GM18526 (cell line): ENCODE data around the gene LARP6.

Source experiments
- POLR2A ChIP-seq: IDR thresholded peaks from 3 replicates; pipeline ENCODE4 v1.6.1; 2011; ENCODE audit not compliant: insufficient read length; ENCODE audit errors: extremely low read depth

Gene LARP6

DNA sequence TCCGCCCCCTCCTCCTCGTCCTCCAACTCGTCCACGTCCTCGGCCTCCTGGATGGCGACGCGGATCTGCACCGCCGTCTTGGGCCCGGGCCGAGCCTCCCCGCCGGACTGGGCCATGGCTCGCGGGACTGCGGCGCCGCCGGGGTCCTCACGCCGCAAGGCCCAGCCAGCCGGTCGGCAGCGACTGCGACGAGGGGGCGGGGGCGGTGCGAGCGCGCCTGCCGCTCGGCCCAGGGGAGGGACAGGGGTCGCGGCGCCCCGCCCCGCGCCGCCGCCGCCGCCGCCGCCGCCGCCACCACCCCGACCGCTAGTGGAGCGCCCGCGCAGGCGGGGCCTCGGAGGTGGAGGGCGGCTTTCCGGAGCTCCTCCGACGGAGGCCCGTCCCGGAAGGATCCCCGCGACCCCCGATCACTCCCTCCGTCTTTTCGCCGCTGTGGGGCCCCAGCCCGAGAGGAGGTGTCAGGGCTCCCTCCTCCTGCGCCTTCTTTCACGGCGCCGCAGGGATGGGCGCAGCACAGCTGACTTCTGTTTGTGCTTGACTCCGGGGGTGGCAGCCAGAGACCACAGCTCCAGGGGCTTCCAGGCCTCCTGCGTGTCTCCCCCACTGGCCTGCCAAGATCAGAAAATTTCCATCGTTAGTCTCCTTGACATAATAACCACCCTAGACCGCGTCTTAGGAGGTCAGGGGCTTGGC lies at the start of gene LARP6:
Gene LARP6, minus strand, starts transcription at position 185 of the 693 bp plus-strand sequence. Its CDS starts 69 bp downstream, at position 116.
- no peak for TF ChIP-seq POLR2A

DNA sequence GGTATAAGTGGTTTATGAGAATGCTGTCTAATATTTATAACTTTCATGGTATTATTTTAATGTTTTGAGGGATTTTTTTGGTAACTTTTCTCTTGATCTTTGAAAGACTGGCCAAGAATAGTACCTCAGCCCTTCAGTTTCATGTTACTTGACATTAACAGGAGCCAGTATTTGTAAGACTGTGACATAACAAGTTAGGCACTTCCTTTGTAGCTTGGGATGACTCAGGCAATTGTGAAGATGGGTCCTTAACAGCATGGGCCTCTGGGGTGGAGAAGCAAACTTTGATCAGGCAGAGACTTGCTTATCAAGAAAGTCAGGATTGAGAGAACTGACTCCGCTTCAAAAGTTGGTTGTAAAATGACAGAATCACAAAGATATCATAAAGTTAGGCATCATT lies 48.1 kb upstream of the LARP6 start:
- TF ChIP-seq POLR2A = no peak

DNA sequence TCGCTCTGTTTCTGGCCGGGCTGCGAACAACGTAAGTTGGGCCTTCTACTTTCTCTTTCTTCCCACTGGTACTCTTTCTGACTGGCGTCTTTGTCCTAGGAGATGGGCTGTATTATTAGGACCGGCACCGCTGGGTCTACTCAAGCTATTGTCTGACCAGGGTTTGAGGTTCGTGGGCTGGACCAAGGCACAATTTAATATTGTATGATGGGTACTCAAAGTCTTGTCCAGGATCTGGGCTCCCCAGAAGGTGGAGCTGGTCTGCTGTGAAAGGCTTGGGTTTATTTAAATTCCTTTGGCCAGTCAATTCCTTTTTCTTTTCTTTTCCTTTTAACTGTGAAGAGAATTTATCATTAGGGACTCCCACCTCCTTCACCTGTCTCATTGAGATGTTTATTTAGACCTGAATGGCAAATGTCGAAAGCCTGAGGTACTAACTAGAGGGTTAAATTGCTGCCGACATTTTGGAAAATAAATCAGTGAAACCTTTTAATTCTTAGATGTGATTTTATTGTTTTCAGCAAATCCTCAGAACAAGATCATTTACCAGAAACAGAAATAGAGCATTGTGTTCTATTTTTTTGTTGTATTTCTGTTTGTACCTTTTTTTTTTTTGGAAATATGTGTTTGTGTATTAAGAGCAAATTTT lies 39.1 kb upstream of the LARP6 start:
- TF ChIP-seq POLR2A = no peak

DNA sequence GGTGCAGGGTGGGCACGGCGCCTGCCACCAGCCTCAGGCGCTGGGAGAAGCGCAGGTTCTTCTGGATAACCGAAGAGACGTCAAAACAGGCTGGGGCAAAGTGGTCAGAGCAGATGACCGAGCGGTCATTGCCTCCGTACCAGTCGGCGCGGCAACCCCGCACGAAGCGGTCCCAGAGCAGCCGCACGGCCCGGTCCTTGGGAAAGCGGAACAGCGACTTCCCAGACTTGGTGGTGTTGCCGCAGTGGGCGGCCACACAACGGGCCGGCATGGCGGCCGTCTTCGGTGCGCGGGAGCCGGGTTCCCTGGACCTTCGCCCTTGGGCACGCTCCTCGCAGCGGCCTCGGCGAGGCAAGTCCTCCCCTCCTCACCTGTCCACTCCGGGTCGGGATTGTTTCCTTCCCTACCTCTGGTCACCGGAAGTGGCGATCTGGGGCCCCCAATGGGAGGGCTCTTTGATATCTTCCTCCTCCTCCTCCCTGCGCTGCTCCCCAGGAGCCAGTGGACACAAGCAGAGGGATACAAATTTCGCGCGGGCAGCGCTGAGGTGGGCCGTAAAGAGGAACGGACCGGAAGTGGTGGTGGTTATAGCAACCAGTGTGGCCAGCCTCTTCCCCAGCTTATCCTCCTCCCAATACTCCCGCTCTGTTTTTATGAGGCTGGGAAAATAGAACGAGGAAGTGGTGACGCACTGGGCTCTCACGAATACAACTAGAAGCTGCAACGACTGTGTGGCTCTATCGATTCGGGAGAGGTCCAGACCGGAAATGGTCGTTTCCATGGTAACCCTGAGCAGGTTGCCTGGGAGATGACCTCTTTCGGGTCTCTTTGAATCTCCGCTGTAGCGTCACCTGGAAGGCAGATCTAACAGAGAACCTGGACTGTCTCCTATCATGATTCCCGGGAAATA lies 38.3 kb upstream of the LARP6 start, which contains the start of the genes LRRC49 and THAP10:
Gene LRRC49, plus strand, starts transcription at position 825 of the 910 bp plus-strand sequence. Its CDS starts 69 bp downstream, at position 894.
Gene THAP10, minus strand, starts transcription at position 432 of the 910 bp plus-strand sequence. Its CDS starts 161 bp downstream, at position 271.
- TF ChIP-seq POLR2A = no peak

DNA sequence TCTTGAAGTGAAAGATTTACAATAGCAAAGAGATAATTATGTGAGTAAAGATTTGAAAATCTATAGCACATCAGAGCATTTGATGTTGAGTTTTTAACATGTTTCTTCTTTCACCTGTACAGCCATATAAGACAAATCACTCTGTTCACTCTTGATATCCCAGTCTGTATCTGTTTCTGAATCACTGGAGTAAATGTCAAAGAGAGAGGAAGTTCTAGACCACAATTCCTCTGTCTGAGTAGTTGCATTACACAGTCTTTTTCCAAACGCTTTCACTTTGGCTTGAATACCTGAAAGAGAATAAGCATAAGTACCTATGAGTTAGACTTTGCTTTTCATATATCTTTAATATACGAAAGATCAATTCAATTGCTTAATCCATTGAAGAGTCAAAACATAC lies 28.4 kb upstream of the LARP6 start:
- no peak for TF ChIP-seq POLR2A

DNA sequence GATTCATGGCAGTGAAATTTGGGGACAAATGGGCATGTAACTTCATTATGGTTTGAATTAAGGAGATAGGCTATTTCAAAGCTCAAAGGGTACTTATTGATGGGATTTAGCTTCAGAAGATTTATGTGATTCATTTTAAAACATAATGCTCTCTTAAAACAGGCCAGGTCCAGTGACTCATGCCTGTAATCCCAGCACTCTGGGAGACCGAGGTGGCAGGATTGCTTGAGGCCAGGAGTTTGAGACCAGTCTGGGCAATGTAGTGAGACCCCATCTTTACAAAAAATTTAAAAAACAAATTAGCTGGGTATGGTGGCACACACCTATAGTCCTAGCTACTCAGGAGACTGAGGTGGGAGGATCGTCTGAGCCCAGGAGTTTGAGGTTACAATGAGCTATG lies 26.8 kb upstream of the LARP6 start:
- TF ChIP-seq POLR2A = no peak

DNA sequence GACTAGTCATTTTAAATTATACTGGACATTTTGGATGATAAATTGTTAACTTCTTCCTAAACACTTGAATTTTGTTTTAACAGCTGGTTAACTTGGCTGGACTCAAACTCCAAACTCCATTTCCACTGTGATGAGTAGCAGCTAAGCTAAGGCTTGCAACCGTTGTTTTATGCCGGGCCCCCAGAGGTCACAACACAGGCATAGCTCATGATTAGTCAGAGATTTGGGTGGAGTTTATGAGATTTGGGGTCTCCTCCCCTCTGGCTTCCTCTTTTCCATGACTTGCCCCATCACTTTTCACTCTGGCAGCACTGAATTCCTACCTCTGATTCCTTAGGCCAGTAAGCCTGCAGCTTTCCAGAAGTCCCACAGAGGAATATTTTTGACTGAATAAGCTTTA lies 25.4 kb upstream of the LARP6 start:
- TF ChIP-seq POLR2A = no peak

DNA sequence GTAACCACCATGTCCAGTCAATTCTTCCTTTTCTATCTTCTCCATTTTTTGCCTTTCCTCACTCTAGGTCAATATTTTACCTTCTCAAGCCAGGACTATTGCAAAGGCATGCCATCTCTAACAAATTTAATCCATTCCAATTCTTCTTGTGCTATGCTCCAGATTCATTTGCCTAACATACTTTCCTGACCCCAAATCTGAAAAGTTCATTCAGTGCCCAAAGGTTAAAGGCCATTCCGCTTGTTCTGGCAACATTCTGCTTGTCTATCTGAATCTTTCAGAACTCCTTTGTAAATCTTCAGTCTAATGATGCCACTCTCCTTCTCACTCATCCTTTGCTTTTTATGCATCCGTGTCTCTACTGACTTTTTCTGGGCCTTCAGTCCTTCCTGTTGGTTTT lies 22.7 kb upstream of the LARP6 start:
- TF ChIP-seq POLR2A = no peak

DNA sequence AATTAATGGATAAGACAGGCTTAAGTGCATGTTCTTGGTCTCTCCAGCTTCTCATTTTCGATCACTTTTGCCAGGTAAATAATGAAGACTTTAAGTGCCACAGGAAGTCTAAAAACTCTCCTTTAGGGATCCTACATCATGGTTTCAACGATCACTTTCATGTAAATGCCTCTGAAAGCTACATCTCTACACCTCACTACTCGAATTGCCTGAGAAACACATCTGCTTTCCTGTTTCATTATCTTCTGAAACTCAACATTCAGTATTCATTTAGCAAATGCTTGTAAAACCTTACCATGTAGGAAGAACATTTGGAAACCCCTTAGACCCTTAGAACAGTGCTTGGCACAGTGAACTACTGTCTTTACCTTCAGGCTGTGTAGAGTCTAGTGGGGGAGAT lies 22.1 kb upstream of the LARP6 start:
- no peak for TF ChIP-seq POLR2A

DNA sequence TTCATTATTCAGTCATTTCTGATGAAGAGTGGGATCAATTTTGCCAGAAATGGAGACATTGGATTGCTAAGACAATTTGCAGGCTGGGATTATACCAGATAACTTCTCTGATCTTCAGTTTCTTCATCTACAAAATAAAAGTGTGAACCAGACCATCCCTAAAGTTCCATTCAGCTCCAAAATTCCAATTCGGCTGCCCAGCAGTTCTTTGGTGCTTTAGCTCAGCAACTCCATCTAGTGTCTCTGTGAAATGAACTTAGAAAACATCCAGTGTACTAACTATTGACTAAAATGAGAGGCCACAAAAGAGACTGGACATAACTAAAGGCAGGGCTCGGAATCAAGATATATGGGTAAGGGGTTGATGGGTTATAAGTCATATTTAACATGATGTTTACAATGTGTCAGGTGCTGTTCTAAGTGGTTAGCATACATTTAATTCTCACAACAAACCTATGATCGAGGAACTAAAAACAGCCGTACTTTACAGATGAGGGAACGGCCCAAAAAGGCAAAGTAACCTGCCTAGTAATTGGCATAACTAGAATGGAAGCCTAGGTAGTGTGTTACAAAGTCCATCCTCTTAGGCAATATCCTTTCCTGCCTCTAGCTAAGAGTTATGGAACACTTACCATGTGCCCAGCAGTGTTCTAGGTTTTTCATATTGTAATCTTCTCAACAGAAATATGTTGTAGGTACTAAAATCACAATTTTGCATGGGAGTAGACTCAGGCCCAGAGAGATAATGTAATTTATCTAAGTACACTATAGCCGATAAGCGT lies 21.2 kb upstream of the LARP6 start:
- TF ChIP-seq POLR2A = no peak

DNA sequence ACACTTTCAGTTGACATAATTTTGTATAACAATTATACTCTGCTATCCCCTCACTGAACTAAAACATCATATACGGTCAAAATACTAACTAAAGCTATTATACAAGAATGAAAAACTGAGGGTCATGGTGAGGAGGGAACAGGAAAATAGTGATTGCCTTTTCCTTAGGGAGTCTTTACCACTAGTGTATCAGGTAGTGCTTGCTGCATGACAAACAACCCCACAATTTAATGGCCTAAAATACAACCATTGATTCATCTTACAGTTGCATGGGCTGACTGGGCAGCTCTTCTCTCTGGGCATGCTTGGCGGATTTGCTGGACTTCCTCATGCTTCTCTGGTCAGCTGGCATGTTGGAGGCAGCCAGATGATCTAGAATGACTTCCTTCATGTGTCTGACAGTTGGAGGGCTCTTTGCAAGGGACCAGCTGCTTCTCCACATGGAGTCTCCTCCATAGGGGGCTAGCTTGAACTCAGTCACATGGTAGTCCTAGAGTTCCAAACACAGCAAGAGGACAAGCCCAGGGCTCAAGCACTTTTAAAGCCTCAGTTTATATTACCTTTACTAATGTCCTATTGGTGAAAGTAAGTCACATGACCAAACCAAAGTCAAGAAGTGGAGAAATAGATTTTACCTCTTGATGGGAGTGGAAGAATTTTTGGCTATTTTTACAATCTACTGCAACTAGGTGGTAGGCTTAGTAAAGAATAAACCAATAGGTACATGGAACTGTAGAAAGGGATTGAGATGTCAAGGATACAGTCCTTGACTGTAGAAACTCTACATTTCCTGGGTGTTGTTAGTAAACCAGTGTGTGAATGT lies 19.5 kb upstream of the LARP6 start:
- no peak for TF ChIP-seq POLR2A

DNA sequence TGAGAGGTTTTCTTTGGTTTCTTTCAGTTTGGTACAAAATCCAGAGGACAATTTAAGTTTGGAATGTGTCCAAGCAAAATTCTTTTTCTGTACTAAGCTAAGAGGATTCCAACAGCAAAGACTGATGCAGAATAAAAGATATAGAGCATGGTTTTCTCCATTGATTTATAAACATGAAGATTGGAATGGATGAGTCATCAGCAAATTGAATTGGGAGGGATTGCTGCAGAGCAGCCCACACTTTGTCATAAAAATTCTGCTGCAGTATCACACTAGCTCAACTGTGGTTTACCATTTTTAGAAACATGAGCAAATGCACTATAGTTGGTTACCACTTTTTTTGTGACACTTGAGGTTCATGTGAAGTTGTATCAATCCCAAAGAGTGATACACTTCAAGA lies 16.1 kb upstream of the LARP6 start:
- TF ChIP-seq POLR2A = no peak

DNA sequence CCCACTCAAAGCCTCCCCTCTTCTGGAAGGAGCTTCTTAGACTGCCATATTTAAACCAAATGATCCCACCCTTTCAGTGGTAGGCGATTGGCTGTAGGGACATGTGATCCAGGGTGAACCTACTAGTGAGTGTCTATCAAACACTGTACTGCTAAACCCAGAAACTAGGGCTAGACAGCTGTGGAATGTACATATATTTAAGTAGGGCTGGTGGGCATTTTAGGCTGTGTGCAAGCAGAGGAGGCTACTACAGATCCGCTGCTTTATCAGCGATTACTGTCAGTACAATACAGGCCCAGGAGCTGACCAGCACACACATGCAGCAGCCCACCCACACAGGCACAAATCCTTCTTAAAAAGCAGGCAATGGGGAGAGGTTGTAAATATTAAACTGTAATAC lies 15.4 kb upstream of the LARP6 start:
- no peak for TF ChIP-seq POLR2A

DNA sequence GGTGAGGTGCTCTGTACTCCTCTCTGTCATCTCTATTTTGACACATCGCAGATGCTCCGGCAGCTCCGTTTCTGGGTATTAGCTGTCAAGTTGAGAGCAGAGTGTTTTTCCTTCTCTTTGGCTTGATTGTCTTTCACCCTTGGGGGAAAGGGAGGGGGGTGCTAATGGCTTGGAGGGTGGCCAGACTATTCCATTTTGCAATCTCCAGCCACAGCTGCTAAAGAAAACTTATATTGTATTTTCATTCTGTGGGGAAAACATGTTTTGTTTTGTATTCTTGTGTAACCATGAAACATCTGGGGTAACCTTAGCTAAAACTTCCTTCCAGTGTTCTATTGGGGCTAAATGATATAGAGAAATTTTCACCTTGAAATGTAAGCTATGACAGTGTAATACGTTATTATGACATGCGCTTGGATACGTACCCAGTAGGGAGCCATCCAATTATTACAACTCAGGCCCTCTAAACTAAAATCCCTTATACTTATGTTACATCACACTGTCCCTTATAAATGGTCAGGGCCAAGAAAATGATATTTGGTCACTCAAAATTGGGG lies 14.0 kb upstream of the LARP6 start:
- no peak for TF ChIP-seq POLR2A
